ENCODE measurements around the gene CTXND1.

DNA sequence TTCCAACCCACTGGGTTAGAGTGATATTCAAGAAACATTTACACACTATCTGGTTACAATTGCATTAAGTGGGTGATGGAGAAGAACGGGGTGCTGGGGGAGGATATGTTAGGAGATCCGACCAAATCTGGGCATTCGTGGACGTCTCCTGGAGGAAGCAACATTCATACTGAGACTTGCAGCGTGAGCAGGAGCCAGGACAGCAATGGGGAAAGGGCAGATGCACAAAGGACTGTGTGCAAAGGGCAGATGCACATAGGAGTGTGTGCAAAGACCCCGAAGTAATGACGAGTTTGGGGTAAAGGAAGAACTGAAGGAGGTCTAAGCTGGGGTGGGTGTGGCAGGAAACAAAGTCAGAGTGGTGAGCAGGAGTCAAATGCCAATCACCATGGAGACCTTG lies 16.1 kb upstream of the CTXND1 start:
- TF ChIP-seq ESRRA (IDR thresholded peaks at IDR 0.05; ENCODE audit: borderline replicate concordance, low read length) (no peak), CTCF (IDR thresholded peaks at IDR 0.05) (no peak), HDAC2 (IDR thresholded peaks at IDR 0.05) (no peak), CEBPB (IDR thresholded peaks at IDR 0.05) (no peak), MAZ (IDR thresholded peaks at IDR 0.05; ENCODE audit: borderline replicate concordance, low read depth, low read length) (no peak), NFE2L2 (conservative IDR thresholded peaks at IDR 0.05; ENCODE audit: low read length) (no peak), POLR2A (IDR thresholded peaks at IDR 0.05; ENCODE audit: low read length) (no peak)
- TF ChIP-seq, protein P1, sequence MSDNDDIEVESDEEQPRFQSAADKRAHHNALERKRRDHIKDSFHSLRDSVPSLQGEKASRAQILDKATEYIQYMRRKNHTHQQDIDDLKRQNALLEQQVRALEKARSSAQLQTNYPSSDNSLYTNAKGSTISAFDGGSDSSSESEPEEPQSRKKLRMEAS (IDR thresholded peaks at IDR 0.05): no peak
